ENCODE measurements around the gene RIPK1.

DNA sequence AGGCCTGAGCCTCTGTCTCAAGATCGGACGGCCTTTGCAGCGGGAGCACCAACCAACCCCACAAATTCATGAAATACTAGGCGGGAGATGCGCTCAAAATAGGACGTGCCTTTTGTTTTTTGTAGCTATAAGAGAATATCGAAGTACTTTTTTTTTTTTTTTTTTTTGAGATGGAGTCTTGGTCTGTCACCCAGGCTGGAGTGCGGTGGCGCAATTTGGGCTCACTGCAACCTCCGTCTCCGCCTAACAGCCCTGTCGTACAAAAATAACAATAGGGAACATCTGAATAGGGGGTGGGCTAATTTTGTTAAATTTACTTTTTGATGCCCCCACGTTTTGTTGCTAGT lies 94.9 kb downstream of the RIPK1 start:
- TF ChIP-seq, protein P1, sequence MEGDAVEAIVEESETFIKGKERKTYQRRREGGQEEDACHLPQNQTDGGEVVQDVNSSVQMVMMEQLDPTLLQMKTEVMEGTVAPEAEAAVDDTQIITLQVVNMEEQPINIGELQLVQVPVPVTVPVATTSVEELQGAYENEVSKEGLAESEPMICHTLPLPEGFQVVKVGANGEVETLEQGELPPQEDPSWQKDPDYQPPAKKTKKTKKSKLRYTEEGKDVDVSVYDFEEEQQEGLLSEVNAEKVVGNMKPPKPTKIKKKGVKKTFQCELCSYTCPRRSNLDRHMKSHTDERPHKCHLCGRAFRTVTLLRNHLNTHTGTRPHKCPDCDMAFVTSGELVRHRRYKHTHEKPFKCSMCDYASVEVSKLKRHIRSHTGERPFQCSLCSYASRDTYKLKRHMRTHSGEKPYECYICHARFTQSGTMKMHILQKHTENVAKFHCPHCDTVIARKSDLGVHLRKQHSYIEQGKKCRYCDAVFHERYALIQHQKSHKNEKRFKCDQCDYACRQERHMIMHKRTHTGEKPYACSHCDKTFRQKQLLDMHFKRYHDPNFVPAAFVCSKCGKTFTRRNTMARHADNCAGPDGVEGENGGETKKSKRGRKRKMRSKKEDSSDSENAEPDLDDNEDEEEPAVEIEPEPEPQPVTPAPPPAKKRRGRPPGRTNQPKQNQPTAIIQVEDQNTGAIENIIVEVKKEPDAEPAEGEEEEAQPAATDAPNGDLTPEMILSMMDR (IDR thresholded peaks at IDR 0.05) = no peak
- TF ChIP-seq EZH2phosphoT487 (IDR thresholded peaks at IDR 0.05) = no peak
